K562 (cell line): ENCODE measurements around the gene MRPL27. TPM values are rescaled to one million over a fixed set of nuclear protein-coding genes. Genes with fewer than 3 reads are reported as not detected.
A peak's percentile ranks its signal among the peaks of the same experiment; 100 is the strongest.

Experiments used
- BRD9 ChIP-seq: fragments of 450-650 bp; IDR thresholded peaks from 2 replicates; pipeline ENCODE4 v1.6.1; 2018; ENCODE audit warnings: low read depth; ENCODE audit not compliant: partially characterized antibody
- CHD1 ChIP-seq: fragments of 200-600 bp; sonication (generic); IDR thresholded peaks from one replicate; pipeline ENCODE4 v1.6.1; 2012; ENCODE audit warnings: mild to moderate bottlenecking, moderate library complexity, low read length, inconsistent platforms
- DPF2 ChIP-seq: fragments of 450-650 bp; IDR thresholded peaks from 2 replicates; pipeline ENCODE4 v1.6.1; 2016
- ERF ChIP-seq: fragments of 450-650 bp; formaldehyde crosslinking; IDR thresholded peaks from 2 replicates; pipeline ENCODE4 v1.4.0; 2020; ENCODE audit warnings: mild to moderate bottlenecking, mixed read lengths
- HMGN3 ChIP-seq: IDR thresholded peaks from 2 replicates; pipeline ENCODE4 v1.6.1; 2011; ENCODE audit warnings: borderline replicate concordance, low read depth, mild to moderate bottlenecking, mixed read lengths, low read length; ENCODE audit not compliant: insufficient read length; ENCODE audit errors: extremely low read depth
- KLF10 ChIP-seq: fragments of 250-450 bp; sonication (Bioruptor Pico); IDR thresholded peaks from 2 replicates; pipeline ENCODE4 v1.6.1; 2021; ENCODE audit warnings: matching md5 sums
- NBN ChIP-seq: fragments of 450-650 bp; IDR thresholded peaks from 2 replicates; pipeline ENCODE4 v1.6.1; 2016; ENCODE audit warnings: low read depth, mild to moderate bottlenecking
- PCBP1 ChIP-seq: fragments of 200-400 bp; formaldehyde crosslinking; IDR thresholded peaks from 2 replicates; pipeline ENCODE4 v1.6.1; 2018; ENCODE audit warnings: mild to moderate bottlenecking, low read depth, low read length; ENCODE audit not compliant: poor library complexity, severe bottlenecking
- POLR2AphosphoS2 ChIP-seq: IDR thresholded peaks from 2 replicates; pipeline ENCODE4 v1.6.1; 2012; ENCODE audit warnings: low read length, improper control_type of control experiment
- POLR3A ChIP-seq: IDR thresholded peaks from 2 replicates; pipeline ENCODE4 v1.6.1; 2011; ENCODE audit warnings: borderline replicate concordance, mild to moderate bottlenecking, moderate library complexity; ENCODE audit not compliant: insufficient read length, insufficient read depth; ENCODE audit errors: extremely low read depth
- PRDM10 ChIP-seq: fragments of 450-650 bp; IDR thresholded peaks from 2 replicates; pipeline ENCODE4 v1.6.1; 2018; ENCODE audit not compliant: partially characterized antibody
- RBFOX2 ChIP-seq: fragments of 200-400 bp; formaldehyde crosslinking; IDR thresholded peaks from 2 replicates; pipeline ENCODE4 v1.6.1; 2017; ENCODE audit warnings: low read depth, mild to moderate bottlenecking, low read length, moderate library complexity
- SAP30 ChIP-seq: fragments of 200-600 bp; sonication (generic); IDR thresholded peaks from 2 replicates; pipeline ENCODE4 v1.6.1; 2012; ENCODE audit warnings: borderline replicate concordance, low read depth, mild to moderate bottlenecking, moderate library complexity, low read length, control low read depth, inconsistent platforms; ENCODE audit not compliant: insufficient read depth, poor library complexity, severe bottlenecking
- SMAD2 ChIP-seq: fragments of 150-350 bp; IDR thresholded peaks from 2 replicates; pipeline ENCODE4 v1.6.1; 2014; ENCODE audit warnings: low read depth, mild to moderate bottlenecking, low read length
- ZHX1 ChIP-seq: fragments of 150-350 bp; conservative IDR thresholded peaks from 2 replicates; pipeline ENCODE4 v1.6.1; 2014; ENCODE audit warnings: low read length
- ZNF175 ChIP-seq: fragments of 200-800 bp; sonication (Bioruptor generic); IDR thresholded peaks from 2 replicates; pipeline ENCODE4 v1.6.1; 2016; ENCODE audit warnings: low read depth, mild to moderate bottlenecking, missing genetic modification characterization, missing compliant biosample characterization
- ZNF395 ChIP-seq: fragments of 200-800 bp; sonication (Bioruptor generic); IDR thresholded peaks from 2 replicates; pipeline ENCODE4 v1.6.1; 2017; ENCODE audit warnings: missing genetic modification characterization, missing compliant biosample characterization
- ZNF551 ChIP-seq: fragments of 250-450 bp; sonication (Bioruptor Pico); IDR thresholded peaks from 2 replicates; pipeline ENCODE4 v1.5.0; 2021; ENCODE audit warnings: mild to moderate bottlenecking, moderate library complexity
- ZNF699 ChIP-seq: fragments of 250-450 bp; sonication (Bioruptor Pico); IDR thresholded peaks from 2 replicates; pipeline ENCODE4 v1.8.0; 2021; ENCODE audit warnings: mild to moderate bottlenecking, moderate library complexity; ENCODE audit not compliant: insufficient replicate concordance
- polyA plus RNA-seq, 8 experiments: library from polyadenylated mRNA; depleted of rRNA in 4 of 8; stranded (reverse) in 5 of 8; unstranded in 3 of 8; fragments of >200 nt; fragmentation: Nextera tagmentation in 2 of 8; fragmentation: Illumina TruSeq in 1 of 8; extraction: Ambion mirVana in 2 of 8; extraction: Trizol in 1 of 8; gene quantifications; 2 replicates each; pipeline versions ENCODE4 v1.2.1 to v1.2.3, GENCODE V29; 2011 to 2014; ENCODE audit warnings: inconsistent platforms in 1 of 8, missing spikeins in 1 of 8
- total RNA-seq, 7 experiments: library from RNA; depleted of rRNA in 6 of 7; stranded (reverse); fragments of >200 nt in 6 of 7; fragmentation: Illumina TruSeq in 2 of 7; extraction: Trizol in 2 of 7; gene quantifications; 2 replicates each; pipeline versions ENCODE4 v1.2.1 to v1.2.3, GENCODE V29; 2011 to 2021; ENCODE audit warnings: low replicate concordance in 1 of 7

MRPL27 gene
- total and polyA plus RNA-seq, 9 of the 15 experiments (the other 6 are each of a cell fraction or from before 2014, with no cell fraction given): 96.3 to 401 (median 142) TPM

- TF ChIP-seq ZNF395 (CRISPR knock-in tag): peak; percentile 83; the same call in 1 of the 2 replicates
- peak; percentile 53 for TF ChIP-seq PRDM10
- TF ChIP-seq POLR3A: no peak
- no peak for TF ChIP-seq KLF10 (CRISPR knock-in tag)
- TF ChIP-seq ZNF699 (CRISPR knock-in tag): no peak
- no peak for TF ChIP-seq HMGN3
- no peak for TF ChIP-seq POLR2AphosphoS2
- TF ChIP-seq SMAD2: no peak
- no peak for TF ChIP-seq BRD9
- 0 out of 2 replicates have a peak, but pooled peaks have one; percentile 76 for TF ChIP-seq ERF (CRISPR knock-in tag)
- peak; percentile 82 for TF ChIP-seq RBFOX2
- TF ChIP-seq ZNF175: peak; percentile 79; the same call in 1 of the 2 replicates
- no peak for TF ChIP-seq NBN
- TF ChIP-seq SAP30: no peak
- TF ChIP-seq PCBP1: peak; percentile 43
- TF ChIP-seq DPF2: 0 out of 2 replicates have a peak, but pooled peaks have one; percentile 28
- TF ChIP-seq ZNF551 (CRISPR knock-in tag): no peak
- no peak for TF ChIP-seq CHD1
- TF ChIP-seq ZHX1: no peak
Measured at GRCh38 chr17:50345432-50346312, 27.3 kb downstream of the MRPL27 start, which contains the start of gene XYLT2 (continued).
